Neural cell (in vitro differentiated cells): ENCODE data around the gene UGT2B15.
"Not testable (repeated sequence)": the region's sequence is repeated elsewhere in the genome, so short reads cannot be mapped to it uniquely, and the experiment has no call there.

ENCODE experiments used
- EP300 ChIP-seq: fragments of 450-650 bp; conservative IDR thresholded peaks from 2 replicates; pipeline ENCODE4 v1.6.1; 2014; ENCODE audit warnings: antibody characterized with exemption, mild to moderate bottlenecking, moderate library complexity; ENCODE audit not compliant: poor library complexity, severe bottlenecking
- EZH2 ChIP-seq: fragments of 200-600, 300-800 bp; shearing (Covaris generic), sonication (generic); IDR thresholded peaks from 2 replicates; pipeline ENCODE4 v1.6.1; 2014; ENCODE audit warnings: antibody characterized with exemption, low read length, borderline replicate concordance, mild to moderate bottlenecking; ENCODE audit not compliant: insufficient read depth, poor library complexity, severe bottlenecking
- MXI1 ChIP-seq: fragments of 450-650 bp; conservative IDR thresholded peaks from 2 replicates; pipeline ENCODE4 v1.6.1; 2014; ENCODE audit warnings: antibody characterized with exemption, mild to moderate bottlenecking; ENCODE audit not compliant: poor library complexity, severe bottlenecking
- POLR2AphosphoS5 ChIP-seq: IDR thresholded peaks from 2 replicates; pipeline ENCODE4 v1.6.1; 2012
- TF ChIP-seq, protein P1 (sequence below): fragments of 450-650 bp; IDR thresholded peaks from 2 replicates; pipeline ENCODE4 v1.5.1; 2014; ENCODE audit warnings: antibody characterized with exemption, mild to moderate bottlenecking, moderate library complexity; ENCODE audit not compliant: poor library complexity, severe bottlenecking
- TF ChIP-seq, protein P2 (sequence below): IDR thresholded peaks from 2 replicates; pipeline ENCODE4 v1.6.1; 2012; ENCODE audit warnings: borderline replicate concordance

- TF ChIP-seq, protein P1, sequence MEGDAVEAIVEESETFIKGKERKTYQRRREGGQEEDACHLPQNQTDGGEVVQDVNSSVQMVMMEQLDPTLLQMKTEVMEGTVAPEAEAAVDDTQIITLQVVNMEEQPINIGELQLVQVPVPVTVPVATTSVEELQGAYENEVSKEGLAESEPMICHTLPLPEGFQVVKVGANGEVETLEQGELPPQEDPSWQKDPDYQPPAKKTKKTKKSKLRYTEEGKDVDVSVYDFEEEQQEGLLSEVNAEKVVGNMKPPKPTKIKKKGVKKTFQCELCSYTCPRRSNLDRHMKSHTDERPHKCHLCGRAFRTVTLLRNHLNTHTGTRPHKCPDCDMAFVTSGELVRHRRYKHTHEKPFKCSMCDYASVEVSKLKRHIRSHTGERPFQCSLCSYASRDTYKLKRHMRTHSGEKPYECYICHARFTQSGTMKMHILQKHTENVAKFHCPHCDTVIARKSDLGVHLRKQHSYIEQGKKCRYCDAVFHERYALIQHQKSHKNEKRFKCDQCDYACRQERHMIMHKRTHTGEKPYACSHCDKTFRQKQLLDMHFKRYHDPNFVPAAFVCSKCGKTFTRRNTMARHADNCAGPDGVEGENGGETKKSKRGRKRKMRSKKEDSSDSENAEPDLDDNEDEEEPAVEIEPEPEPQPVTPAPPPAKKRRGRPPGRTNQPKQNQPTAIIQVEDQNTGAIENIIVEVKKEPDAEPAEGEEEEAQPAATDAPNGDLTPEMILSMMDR = not testable (repeated sequence)
- not testable (repeated sequence) for TF ChIP-seq EP300, EZH2, POLR2AphosphoS5, MXI1
- TF ChIP-seq, protein P2, sequence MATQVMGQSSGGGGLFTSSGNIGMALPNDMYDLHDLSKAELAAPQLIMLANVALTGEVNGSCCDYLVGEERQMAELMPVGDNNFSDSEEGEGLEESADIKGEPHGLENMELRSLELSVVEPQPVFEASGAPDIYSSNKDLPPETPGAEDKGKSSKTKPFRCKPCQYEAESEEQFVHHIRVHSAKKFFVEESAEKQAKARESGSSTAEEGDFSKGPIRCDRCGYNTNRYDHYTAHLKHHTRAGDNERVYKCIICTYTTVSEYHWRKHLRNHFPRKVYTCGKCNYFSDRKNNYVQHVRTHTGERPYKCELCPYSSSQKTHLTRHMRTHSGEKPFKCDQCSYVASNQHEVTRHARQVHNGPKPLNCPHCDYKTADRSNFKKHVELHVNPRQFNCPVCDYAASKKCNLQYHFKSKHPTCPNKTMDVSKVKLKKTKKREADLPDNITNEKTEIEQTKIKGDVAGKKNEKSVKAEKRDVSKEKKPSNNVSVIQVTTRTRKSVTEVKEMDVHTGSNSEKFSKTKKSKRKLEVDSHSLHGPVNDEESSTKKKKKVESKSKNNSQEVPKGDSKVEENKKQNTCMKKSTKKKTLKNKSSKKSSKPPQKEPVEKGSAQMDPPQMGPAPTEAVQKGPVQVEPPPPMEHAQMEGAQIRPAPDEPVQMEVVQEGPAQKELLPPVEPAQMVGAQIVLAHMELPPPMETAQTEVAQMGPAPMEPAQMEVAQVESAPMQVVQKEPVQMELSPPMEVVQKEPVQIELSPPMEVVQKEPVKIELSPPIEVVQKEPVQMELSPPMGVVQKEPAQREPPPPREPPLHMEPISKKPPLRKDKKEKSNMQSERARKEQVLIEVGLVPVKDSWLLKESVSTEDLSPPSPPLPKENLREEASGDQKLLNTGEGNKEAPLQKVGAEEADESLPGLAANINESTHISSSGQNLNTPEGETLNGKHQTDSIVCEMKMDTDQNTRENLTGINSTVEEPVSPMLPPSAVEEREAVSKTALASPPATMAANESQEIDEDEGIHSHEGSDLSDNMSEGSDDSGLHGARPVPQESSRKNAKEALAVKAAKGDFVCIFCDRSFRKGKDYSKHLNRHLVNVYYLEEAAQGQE = not testable (repeated sequence)
Observed at GRCh38 chr4:68681298-68681697, 10.8 kb upstream of the UGT2B15 start.
